HG03064 (cell line): ENCODE results near the gene PWWP2B.

ENCODE experiments used
- ATAC-seq: cut with Tn5 transposase; IDR thresholded peaks from one replicate; pipeline ENCODE4 v1.9.1; 2021; ENCODE audit warnings: low read depth; ENCODE audit not compliant: unreplicated experiment

PWWP2B gene

DNA sequence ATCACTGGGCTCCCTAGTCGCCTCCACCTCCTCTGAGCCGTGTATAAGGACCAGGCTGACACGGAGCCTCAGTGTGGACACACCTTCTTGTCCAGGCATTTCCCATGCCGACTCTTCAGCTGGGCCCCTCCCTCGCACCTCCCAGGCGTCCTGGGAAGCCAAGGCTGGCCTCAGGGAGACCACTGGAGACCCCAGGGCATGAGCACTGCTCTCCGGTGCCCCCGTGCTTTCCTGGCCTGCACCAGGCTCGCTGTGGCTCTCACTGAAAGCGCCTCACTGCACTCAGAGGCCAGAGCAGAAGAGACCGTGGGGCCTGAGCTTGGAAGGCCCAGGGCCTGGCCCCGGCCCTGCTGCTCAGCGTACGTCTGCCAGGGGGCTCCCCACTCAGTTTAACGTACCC is 33.6 kb upstream of the PWWP2B start:
- no peak for ATAC-seq

DNA sequence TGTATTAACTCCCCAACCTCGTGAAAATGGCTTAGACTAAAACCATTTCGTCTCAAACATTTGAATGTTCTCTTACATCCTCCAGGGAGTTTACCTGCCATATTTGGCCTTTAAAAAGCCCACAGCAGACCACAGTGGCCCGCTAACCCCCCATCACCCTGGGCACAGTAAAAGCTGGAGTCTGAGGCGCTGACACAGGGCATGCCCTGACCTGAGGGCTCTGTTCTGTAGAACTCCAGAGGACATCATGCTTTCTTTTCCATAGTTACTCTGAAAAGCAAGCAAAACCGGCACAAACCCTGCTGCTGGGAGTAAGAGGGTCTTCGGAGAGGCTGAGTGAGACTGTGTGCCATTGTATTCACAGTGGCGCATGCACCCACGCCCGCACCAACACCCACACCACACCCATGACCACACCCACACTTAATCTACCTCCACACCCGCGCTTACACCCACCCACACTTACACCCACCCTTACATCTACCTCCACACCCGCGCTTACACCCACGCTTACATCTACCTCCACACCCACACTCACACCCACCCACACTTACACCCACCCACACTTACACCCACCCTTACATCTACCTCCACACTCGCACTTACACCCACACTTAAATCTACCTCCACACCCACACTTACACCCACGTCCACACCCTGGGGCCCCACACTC is 32.9 kb upstream of the PWWP2B start:
- no peak for ATAC-seq

DNA sequence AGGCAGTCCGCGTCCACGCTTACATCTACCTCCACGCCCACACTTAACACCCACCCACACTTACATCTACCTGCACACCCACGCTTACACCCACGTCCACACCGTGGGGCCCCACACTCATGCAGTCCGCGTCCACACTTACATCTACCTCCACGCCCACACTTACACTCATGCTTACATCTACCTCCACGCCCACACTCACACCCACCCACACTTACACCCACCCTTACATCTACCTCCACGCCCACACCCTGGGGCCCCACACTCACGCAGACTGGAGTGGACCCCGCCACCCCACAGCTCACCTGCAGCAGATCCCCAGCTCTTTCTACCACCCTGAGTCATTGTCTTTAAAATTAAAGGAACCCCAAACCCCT is 32.4 kb upstream of the PWWP2B start:
- no peak for ATAC-seq

DNA sequence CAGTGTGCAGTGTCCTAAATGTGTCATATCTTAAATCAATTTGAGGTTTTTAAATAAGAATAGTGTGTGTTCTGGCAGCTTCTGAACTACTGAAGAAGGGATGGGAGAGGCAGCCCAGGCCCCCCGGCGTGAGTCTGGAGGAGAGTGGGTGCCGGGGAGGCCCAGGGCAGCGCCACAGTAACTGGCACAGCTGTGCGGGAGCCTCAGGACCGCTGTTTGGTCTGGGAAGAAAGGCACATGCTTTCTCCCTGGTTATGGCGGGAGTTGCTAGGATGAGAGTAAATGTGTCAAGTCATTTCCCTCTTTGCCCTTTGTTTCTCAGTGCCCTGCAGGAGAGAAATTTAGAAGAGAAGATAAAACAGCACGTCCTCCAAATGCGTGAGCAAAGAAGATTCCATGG is 31.9 kb upstream of the PWWP2B start:
- ATAC-seq, result no peak

DNA sequence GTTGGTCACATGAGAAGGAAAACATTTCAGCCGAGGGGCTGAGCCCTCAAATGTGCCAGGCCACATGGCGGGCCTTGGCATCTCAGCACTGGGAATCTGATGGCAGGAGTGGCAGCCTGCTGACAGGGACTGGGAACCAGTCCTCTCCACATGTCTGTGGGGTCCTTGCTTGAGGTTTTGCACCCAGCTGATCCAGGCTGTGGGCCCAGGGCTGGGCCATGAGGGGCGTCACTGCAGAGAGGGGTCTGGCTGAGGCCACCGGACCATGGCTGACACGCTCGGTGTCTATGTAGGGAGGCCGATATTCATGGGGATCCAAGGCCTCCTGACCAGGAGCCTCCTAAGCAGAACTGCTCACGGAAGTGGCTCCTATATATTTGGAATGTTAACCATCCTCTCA is 31.0 kb upstream of the PWWP2B start:
- ATAC-seq, result no peak

DNA sequence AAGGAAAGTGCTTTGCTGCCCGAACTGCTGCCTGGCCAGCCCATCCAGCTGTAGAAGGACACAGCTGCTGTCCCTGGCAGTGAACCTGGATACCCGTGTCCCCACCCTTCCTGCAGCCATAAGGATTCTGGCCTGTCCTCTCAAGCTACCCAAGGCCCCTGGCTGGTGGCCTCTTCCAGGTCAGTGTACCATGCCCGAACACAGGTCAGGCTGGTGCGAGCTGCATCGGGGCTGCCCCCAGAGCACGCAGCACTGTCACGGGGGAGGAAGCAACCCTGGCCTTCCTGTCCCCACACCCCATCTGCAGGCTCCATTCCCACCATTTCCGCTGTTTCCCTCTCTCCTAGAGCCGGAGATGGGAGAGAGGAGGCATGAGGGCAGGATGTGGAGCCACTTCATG is 30.5 kb upstream of the PWWP2B start:
- ATAC-seq, result no peak

DNA sequence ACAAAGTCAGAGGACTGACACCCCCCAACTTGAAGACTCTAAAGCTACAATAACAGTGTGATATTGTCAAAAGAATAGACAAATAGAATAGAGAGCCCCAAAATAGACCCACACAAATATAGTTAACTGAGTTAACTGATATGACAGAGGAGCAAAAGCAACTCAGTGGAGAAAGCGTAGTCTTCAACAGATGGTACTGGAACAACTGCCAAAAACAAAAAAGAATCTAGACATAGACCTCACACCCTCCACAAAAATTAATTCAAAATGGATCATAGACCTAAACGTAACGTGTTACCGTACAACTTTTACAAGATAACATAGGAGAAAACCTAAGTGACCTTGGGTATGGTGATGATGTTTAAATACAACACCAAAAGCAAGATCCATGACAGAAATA is 28.6 kb upstream of the PWWP2B start:
- ATAC-seq, result no peak

DNA sequence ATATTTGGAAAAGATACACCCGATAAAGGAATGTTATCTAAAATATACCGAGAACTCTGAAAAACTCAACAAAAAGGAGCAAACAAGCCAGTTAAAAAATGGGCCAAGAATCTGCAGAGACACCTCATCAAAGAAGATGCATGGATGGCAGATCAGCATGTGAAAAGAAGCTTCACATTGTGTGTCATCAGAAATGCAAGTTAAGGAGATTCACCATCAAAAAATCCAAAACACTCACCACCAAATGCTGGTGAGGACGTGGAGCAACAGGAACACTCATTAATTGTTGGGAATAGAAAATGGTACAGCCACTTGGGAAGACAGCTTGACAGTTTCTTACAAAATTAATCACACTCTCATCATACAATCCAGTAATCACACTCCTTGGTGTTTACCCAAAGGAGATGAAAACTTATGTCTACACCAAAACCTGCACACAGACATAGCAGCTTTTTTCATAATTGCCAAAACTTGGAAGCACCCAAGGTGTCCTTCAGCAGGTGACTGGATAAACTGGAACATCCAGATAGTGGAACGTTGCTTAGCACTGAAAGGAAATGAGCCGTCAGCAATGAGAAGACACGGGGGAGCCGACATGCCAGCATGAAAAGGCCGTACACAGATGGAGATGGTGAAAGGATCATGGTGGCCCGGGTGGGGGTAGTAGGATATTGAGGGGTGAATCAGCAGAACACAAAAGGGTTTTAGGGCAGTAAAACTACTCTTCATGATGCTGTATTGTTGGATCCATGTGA is 27.9 kb upstream of the PWWP2B start:
- no peak for ATAC-seq

DNA sequence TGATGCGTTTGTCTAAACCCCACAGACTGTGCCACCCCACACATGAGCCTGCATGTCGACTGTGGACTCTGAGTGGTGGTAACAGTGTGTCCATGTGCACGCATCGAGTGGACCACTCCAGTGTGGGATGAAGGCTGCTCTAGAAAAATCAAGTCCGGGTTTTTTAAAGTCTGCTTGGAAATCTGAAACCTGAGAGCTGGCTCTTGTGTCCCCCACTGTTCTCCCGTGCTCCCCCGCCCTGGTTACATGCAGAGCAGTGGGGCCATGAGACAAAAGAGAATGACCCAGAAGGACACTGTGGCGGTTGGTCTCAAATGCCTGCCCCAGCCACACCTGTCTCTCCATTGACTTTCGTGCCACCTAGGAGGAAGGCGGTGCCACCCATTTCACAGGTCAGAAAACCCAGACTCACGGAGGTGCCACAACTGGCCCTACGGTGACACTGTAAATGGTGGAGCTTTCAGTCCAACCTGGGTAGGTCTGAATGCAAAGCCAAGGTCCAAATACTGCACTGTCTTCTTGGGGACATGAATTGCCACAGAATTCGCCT is 27.3 kb upstream of the PWWP2B start:
- no peak for ATAC-seq

DNA sequence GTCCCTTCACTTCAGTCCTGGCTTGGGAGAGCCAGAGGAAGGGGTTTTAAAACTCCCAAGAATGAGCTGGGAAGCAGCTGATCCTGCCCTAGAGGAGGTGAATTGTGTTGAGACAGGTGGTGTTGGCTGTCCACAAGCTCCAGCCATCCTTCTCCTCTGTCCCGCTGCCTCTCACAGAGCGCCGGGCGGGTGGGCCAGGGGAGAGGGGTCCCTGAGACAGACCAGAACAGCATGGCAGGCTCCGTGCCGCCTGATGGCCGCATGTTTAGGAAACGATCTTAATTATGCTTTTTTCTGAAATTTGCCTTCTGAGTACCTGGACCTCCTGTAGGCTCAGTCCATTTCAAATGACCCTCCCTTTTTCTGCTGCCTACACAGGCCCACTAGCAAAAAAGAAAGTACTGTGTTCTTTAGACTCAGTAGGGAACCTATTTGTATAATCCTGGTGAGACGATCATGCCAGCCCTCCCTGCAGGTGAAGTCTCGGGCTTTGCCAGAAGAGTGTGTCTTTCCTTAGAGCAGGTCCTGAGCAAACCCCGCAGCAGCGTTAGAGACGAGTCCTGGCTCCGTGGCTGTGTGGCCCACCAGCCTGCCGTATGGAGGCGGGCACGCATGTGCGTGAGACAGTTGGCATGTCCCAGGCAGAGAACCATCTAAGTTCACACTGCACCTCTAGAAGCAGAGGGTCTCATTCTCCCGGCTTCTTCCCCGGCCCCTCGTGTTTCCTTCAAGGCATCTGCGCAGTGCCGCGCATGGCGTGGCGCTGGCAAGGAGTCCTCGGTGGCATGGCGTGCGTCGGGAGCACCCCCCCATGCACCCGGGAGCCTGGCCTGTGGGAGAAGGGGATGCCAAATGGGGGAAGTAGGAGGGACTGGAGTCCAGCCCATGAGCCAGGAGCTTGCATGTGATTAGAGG is 26.3 kb upstream of the PWWP2B start:
- no peak for ATAC-seq

DNA sequence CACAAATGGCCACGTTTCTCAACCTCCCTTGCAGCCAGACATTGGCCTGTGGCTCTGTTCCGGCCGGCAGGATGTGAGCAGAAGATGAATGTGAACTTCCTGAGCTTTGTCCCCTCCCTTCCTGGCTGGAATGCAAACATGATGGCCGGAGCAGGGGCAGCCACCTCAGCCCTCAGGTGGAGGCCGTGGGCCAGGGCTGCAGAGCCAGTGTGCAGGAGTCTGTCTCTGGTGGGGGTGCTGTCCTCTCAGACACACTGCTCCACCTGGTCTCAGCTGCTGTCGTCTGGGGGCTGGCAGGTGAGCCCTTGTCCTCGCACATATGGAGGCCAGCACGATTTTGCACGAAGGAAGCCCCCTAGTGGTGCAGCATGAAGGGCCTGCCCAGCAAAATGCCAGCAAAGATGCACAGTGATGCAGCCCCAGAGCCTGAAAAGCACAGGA is 25.3 kb upstream of the PWWP2B start:
- no peak for ATAC-seq

DNA sequence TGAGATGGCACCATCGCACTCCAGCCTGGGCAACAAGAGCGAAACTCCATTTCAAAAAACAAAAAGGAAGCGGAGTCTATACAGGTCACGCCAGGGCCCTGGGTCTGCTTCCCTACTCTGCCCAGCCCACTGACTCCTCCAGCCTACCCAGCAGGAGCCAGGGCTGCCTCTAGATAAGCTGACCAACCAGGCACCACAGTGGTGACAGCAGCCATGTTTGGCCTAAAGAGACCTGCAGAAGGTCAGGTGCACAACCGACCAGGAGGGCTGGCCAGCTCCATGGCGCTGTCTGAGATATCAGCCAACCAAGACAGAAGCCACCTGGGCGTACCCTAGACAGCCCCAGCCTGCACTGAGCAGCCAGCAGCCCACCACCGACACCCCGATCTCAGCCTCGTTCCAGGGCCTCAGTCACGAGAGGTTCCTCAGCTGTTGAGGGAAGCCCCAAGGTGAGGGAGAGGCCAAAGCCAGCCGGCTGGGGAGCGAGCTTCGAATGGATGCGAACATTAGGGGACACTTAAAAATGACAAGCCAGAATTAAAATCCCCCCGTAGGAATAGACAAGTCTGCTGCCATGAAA is 24.4 kb upstream of the PWWP2B start:
- ATAC-seq, result no peak

DNA sequence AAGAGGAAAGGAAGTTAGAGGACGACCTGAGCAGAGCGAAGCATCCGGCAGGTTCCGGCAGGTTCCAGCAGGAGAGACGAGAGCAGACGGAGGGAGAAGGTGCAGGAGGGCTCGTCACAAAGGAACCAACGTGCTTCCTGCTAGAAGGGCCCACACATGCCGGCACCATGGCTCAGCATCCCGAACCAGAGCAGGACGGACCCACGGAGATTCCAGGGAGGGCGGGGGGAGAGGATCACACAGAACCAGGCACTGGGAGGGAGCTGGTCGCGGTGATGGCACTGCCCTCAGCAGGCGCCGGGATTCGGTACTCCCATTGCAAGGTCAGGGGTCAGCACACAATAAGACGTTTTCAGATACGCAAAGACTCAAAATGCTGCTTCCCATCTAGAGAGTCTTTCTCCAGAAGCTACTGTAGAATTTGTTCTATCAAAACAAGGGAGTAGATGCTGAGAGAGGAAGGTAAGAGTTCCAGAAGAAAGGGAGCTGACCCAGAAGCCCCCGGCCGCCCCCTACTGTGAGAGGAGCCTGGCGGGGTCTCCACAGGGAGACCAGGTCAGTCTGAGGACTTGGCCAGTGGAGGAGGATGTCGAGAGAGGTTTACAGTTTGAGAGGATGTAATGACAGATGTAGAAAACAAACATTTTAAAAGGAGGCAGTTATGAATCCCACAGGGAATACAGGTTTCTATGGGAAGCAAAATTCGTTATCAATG is 23.6 kb upstream of the PWWP2B start:
- no peak for ATAC-seq

DNA sequence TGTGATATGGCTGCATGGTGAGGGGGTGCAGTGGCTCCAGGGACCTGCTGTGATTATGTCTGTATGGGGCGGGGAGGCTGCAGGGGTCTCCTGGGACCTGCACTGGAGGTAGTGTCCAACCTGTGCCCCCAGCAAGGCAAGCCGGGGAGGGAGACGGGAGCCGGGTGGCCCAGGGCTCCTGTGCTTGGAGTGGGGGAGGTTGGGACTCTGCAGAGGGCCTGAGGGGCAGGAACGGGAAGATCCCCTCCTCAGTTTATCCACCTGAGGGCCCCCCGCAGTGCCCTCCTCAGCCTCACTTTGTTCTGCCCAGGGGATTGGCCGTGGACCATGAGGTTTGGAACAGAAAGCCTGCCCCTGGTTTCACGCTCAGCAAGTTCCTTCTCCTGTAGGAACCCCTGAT is 22.8 kb upstream of the PWWP2B start:
- ATAC-seq, result no peak

DNA sequence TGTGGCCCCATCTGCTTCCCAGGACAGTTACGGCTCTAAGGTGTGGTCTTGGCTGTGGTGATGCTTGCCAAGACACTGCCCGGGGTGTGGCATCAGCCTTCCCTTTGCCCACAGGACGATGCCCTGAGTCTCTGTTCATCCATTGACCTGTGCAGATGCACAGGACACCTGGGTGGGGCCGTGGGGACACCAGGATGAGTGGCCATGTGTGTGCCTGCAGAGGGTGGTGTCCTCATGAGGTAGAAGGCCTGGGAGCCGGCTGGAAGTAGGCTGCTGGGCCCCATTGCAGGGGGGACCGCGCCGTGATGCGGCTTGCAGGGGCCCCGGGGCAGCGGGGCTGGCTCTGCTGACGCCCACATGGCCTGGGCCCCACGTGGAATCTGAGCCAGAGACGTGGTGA is 22.4 kb upstream of the PWWP2B start:
- no peak for ATAC-seq

DNA sequence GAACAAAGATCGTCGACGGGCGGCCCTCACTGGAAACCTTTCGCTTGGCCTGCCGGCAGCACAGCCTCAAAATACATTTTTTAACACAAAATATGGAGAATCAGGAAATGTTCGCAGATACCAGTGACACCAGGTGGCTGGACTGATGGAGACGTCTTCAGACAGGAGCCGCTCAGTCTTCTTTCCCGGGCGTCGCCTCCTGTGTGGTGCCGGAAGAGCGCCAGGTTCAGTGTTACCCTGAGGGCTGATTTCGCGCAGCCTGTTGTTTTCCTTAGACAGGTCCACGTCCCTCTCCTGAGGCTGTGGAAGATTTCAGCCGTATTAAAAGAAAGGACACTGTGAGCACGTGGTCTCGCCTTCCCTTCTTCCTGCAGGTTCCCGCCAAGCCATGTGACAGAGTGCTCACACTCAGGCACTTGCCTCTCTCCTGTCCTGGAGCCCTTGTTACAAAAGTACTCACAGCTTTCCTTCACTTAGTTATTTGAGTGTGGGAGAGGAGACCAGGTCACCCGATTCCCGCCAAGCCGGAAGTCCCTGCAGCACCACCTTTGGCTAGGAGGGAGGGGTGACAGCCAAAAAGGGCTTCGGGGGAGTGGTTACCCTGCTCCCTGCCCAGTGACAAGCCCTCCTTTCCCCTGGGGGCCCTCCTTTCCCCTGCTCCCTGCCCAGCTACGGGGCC is 21.7 kb upstream of the PWWP2B start:
- no peak for ATAC-seq

DNA sequence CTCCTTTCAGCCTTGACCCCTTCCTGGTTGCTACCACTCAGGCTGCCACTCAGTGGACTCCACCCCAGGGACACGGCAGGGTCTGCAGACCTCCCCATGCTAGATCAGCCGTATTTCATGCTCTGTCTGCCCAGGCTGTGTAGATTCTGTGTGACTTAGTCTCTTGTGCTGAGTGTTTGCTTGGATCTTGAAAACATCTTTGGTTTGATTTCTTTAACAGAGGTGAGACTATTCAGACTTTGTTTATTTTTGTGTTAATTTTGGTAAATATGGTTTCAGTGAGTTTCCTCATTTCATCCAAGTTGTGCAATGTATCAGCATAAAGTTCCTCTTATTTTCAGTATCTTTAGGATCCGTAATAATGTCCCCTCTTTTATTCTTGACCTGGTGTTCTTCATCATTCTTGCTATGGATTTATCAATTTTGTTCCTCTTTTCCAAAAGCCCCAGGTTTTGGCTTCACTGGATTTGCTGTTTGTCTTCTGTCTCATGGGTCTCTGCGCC is 21.2 kb upstream of the PWWP2B start:
- ATAC-seq, result no peak

DNA sequence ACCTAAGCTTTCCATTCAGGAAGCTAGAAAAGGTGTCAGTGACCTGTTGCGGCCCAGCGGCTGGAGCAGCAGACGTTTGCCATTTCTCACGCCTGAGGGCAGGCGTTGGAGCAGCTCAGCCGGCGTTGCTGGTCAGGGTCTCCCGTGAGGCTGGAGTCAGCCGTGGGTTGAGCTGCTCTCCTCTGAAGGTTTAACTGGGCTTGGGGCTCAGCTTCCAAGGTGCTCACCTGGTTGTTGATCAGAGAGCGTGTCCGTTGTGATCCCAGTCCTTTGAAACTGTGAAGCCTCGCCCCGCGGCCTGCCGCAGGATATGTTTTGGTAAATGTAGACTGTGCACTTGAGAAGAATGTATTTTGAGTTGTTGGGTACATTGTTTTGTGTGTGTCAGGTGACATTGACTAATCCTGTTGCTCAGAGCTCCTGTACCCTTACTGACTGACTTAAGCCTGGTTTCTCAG is 20.6 kb upstream of the PWWP2B start:
- no peak for ATAC-seq

DNA sequence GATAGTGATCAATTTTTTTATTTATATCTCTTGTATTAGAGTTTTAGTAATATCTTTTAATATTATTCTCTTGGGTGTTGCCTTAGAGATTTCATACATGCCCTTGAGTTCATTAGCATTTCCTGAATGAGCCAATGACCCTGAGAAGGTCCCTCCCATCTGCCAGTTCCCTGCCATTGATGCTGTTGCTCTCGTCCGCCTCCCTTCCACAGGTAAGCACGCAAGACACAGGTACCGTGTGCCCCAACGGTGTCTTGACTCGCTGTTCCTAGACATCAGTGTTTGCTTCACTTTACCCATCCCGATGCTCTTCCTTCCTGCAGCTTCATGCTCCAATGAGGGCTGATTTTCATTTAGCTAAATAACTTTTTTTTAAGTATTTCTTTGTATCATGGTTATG is 19.7 kb upstream of the PWWP2B start:
- ATAC-seq, result no peak
